GM18519 (cell line): Measurements from ENCODE around the gene LST1.
A peak's percentile ranks its signal among the peaks of the same experiment; 100 is the strongest.

Experiments
- ATAC-seq: cut with Tn5 transposase; IDR thresholded peaks from one replicate; pipeline ENCODE4 v1.9.1; 2021; ENCODE audit warnings: mild to moderate bottlenecking, moderate library complexity; ENCODE audit not compliant: unreplicated experiment, low FRiP score

LST1 gene

DNA sequence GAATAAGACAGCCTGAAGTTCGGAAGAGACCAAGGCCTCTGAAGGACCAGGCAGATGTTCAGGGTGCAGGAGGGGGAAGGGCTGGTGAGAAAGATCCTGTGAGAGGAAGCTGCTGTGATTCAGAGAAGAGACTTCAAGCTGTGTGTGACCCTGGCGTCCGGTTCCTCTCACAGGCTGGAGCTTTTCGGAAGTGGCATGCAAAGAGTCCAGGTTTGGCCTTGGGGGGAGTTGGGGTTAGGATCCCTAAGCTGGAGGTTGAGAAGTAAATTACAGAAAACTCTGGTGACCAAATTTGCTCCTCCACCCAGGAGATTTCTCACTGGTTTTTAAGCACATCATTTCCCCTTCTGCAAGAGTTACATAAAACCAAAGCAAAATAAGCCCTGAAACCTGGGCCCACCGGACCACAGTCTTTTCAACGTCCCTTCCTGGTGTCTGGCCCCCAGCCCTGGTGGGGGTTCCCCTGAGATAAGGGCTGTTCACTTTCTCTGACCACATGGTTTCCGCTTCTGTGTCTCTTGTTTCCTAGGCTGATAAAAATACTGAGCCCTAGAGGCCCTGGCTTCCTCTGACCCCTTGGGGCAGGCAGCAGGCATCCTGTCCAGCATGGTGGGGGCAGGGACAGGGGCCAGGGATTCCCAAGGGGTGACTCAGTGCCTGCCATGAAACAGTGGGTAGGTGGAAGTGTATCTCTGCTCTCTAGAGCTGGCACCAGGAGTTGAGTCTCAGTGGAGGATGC lies 25.9 kb upstream of the LST1 start:
- ATAC-seq, result no peak

DNA sequence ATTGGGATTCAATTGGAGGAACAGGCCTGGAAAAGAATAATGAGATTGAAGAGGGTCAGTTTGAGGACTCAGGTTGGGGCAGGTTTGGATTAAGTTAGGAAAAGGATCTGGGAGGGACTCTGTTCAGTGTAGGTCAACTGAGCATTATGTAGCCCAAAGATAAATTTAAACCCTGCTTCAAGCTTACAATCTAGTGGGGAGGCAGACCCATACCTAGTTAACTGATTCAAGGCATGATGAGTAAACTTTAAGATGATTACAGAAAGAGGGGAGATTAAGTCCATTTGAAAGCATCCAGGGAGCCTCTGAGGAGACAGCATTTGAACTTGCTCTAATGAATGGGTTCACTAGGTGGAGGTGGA lies 25.4 kb upstream of the LST1 start:
- no peak for ATAC-seq

DNA sequence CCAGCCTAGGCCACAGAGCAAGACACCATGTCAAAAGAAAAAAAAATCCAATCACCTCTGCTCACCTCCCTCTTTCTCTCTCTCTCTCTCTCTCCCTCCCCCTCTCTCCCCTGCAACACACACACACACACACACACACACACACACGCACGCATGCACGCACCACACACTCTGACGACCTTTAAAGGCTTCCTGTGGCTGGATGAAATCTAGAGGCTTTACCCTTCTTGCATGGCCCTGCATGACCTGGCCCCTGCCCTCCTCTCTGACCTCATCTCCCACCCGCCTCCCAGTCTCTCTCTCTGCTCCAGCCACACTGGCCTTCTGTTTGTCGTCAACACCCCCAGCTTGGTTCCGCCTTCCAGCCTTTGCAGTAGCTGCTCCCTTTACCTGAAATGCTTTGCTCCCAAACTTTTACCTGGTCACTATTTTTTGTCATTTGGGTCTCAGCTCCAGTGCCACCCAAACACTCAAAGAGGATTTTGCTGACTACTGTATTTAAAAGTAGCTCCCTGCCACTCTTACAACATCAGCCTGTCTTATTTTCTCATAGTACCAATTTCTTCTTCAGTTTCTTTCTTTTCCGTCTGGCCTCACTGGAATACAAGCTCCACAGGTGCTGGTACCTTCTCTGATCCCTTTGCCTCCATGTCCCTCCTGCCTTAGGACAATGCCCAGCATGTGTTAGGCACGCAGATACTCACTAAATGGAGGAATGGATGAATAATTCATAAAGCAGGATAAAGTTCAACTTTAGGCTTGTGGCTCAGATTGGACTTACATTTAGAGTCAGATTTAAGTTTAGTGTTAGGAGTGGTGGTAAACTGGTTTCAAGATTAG lies 18.3 kb upstream of the LST1 start:
- ATAC-seq, result no peak

DNA sequence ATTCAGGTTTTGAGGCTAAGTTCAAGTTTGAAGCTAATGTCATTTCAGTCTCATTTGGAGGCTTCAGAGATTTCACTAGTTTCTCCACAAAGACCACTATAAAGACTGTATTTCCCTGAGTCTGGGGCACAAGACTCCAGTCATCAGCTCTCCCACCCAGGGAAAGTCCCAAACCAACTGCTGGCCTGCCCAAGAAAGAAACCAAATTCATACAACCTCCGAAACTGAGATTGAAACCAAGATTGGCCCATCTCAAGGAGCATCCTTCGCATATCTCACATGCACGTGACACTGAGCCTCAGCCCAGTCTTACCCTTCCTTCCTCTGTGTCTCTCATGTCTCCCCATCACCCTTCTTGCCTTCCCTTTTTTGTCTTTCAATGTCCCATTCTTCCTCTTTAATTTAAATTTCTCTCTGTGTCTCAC lies 17.5 kb upstream of the LST1 start:
- ATAC-seq, result peak; percentile 48

DNA sequence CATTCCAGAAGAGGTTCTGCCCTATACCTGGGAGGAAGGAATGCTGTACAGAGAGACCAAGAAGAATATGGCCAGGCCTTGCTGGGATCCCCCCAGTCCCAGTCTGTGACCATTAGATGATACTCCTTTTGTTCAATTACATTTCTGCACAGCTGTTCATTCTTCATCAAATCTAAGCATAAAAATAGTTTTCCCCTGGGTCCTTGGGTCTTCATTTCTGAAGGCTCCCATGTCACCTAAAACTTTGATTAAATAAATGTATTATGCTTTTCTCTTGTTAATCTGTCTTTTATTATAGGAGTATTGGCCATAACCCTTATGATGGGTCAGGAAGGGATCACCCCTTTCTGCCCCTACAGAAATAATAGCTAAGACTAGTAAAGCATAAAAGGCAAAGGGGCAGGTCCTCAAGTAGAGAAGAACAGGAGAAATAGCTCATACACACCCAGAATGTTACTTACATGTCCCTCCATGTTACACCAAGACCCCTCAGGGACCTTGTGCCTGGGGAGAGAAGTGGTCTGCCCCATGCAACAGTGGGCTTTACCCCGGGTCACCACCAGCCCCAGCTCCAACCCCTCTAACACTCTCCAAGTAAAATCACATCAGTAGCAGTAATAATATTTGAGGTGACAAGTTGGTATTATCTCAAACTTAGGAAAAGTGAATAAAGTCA lies 16.1 kb upstream of the LST1 start:
- no peak for ATAC-seq

DNA sequence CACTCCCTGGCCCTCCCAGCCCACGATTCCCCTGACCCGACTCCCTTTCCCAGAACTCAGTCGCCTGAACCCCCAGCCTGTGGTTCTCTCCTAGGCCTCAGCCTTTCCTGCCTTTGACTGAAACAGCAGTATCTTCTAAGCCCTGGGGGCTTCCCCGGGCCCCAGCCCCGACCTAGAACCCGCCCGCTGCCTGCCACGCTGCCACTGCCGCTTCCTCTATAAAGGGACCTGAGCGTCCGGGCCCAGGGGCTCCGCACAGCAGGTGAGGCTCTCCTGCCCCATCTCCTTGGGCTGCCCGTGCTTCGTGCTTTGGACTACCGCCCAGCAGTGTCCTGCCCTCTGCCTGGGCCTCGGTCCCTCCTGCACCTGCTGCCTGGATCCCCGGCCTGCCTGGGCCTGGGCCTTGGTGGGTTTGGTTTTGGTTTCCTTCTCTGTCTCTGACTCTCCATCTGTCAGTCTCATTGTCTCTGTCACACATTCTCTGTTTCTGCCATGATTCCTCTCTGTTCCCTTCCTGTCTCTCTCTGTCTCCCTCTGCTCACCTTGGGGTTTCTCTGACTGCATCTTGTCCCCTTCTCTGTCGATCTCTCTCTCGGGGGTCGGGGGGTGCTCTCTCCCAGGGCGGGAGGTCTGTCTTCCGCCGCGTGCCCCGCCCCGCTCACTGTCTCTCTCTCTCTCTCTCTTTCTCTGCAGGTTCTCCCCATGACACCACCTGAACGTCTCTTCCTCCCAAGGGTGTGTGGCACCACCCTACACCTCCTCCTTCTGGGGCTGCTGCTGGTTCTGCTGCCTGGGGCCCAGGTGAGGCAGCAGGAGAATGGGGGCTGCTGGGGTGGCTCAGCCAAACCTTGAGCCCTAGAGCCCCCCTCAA lies 13.8 kb upstream of the LST1 start, which contains the start of gene LTA:
LTA (plus strand) TSS at position 249 of the 871 bp plus-strand sequence; CDS start at position 703, 454 bp downstream.
- ATAC-seq, result no peak

DNA sequence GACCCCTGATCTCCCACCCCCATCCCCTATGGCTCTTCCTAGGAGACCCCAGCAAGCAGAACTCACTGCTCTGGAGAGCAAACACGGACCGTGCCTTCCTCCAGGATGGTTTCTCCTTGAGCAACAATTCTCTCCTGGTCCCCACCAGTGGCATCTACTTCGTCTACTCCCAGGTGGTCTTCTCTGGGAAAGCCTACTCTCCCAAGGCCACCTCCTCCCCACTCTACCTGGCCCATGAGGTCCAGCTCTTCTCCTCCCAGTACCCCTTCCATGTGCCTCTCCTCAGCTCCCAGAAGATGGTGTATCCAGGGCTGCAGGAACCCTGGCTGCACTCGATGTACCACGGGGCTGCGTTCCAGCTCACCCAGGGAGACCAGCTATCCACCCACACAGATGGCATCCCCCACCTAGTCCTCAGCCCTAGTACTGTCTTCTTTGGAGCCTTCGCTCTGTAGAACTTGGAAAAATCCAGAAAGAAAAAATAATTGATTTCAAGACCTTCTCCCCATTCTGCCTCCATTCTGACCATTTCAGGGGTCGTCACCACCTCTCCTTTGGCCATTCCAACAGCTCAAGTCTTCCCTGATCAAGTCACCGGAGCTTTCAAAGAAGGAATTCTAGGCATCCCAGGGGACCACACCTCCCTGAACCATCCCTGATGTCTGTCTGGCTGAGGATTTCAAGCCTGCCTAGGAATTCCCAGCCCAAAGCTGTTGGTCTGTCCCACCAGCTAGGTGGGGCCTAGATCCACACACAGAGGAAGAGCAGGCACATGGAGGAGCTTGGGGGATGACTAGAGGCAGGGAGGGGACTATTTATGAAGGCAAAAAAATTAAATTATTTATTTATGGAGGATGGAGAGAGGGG lies 12.6 kb upstream of the LST1 start:
- ATAC-seq, result no peak

DNA sequence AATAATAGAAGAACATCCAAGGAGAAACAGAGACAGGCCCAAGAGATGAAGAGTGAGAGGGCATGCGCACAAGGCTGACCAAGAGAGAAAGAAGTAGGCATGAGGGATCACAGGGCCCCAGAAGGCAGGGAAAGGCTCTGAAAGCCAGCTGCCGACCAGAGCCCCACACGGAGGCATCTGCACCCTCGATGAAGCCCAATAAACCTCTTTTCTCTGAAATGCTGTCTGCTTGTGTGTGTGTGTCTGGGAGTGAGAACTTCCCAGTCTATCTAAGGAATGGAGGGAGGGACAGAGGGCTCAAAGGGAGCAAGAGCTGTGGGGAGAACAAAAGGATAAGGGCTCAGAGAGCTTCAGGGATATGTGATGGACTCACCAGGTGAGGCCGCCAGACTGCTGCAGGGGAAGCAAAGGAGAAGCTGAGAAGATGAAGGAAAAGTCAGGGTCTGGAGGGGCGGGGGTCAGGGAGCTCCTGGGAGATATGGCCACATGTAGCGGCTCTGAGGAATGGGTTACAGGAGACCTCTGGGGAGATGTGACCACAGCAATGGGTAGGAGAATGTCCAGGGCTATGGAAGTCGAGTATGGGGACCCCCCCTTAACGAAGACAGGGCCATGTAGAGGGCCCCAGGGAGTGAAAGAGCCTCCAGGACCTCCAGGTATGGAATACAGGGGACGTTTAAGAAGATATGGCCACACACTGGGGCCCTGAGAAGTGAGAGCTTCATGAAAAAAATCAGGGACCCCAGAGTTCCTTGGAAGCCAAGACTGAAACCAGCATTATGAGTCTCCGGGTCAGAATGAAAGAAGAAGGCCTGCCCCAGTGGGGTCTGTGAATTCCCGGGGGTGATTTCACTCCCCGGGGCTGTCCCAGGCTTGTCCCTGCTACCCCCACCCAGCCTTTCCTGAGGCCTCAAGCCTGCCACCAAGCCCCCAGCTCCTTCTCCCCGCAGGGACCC lies 11.7 kb upstream of the LST1 start:
- ATAC-seq, result no peak

DNA sequence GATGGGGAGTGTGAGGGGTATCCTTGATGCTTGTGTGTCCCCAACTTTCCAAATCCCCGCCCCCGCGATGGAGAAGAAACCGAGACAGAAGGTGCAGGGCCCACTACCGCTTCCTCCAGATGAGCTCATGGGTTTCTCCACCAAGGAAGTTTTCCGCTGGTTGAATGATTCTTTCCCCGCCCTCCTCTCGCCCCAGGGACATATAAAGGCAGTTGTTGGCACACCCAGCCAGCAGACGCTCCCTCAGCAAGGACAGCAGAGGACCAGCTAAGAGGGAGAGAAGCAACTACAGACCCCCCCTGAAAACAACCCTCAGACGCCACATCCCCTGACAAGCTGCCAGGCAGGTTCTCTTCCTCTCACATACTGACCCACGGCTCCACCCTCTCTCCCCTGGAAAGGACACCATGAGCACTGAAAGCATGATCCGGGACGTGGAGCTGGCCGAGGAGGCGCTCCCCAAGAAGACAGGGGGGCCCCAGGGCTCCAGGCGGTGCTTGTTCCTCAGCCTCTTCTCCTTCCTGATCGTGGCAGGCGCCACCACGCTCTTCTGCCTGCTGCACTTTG lies 10.7 kb upstream of the LST1 start, which contains the start of gene TNF:
TNF (plus strand) TSS at position 231 of the 567 bp plus-strand sequence; CDS start at position 408, 177 bp downstream.
- no peak for ATAC-seq

DNA sequence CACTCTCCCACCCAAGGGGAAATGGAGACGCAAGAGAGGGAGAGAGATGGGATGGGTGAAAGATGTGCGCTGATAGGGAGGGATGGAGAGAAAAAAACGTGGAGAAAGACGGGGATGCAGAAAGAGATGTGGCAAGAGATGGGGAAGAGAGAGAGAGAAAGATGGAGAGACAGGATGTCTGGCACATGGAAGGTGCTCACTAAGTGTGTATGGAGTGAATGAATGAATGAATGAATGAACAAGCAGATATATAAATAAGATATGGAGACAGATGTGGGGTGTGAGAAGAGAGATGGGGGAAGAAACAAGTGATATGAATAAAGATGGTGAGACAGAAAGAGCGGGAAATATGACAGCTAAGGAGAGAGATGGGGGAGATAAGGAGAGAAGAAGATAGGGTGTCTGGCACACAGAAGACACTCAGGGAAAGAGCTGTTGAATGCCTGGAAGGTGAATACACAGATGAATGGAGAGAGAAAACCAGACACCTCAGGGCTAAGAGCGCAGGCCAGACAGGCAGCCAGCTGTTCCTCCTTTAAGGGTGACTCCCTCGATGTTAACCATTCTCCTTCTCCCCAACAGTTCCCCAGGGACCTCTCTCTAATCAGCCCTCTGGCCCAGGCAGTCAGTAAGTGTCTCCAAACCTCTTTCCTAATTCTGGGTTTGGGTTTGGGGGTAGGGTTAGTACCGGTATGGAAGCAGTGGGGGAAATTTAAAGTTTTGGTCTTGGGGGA lies 10.0 kb upstream of the LST1 start:
- ATAC-seq, result no peak

DNA sequence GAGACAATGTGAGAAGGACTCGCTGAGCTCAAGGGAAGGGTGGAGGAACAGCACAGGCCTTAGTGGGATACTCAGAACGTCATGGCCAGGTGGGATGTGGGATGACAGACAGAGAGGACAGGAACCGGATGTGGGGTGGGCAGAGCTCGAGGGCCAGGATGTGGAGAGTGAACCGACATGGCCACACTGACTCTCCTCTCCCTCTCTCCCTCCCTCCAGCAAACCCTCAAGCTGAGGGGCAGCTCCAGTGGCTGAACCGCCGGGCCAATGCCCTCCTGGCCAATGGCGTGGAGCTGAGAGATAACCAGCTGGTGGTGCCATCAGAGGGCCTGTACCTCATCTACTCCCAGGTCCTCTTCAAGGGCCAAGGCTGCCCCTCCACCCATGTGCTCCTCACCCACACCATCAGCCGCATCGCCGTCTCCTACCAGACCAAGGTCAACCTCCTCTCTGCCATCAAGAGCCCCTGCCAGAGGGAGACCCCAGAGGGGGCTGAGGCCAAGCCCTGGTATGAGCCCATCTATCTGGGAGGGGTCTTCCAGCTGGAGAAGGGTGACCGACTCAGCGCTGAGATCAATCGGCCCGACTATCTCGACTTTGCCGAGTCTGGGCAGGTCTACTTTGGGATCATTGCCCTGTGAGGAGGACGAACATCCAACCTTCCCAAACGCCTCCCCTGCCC lies 9.0 kb upstream of the LST1 start:
- no peak for ATAC-seq

DNA sequence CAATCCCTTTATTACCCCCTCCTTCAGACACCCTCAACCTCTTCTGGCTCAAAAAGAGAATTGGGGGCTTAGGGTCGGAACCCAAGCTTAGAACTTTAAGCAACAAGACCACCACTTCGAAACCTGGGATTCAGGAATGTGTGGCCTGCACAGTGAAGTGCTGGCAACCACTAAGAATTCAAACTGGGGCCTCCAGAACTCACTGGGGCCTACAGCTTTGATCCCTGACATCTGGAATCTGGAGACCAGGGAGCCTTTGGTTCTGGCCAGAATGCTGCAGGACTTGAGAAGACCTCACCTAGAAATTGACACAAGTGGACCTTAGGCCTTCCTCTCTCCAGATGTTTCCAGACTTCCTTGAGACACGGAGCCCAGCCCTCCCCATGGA lies 8.5 kb upstream of the LST1 start:
- ATAC-seq, result no peak

DNA sequence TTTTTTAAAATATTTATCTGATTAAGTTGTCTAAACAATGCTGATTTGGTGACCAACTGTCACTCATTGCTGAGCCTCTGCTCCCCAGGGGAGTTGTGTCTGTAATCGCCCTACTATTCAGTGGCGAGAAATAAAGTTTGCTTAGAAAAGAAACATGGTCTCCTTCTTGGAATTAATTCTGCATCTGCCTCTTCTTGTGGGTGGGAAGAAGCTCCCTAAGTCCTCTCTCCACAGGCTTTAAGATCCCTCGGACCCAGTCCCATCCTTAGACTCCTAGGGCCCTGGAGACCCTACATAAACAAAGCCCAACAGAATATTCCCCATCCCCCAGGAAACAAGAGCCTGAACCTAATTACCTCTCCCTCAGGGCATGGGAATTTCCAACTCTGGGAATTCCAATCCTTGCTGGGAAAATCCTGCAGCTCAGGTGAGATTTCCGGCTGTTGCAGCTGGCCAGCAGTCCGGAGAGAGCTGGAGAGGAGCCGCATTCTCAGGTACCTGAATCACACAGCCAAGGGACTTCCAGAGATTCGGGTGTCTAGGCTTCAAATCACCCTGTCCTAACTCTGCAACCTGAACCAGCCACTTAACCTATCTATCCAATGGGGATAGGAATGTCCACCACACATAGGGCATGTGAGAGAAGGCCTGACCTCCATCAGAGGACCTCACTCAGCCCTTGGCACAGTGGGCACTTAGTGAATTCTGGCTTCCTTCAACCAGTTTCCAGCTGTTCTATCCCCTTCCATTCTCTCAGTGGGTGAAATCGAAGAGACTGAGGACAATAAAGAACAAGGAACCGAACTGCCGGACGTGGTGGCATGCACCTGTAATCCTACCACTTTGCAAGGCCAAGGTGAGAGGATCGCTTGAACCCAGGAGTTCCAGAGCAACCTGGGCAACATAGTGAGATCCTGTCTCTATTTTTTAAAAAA lies 7.6 kb upstream of the LST1 start:
- no peak for ATAC-seq

DNA sequence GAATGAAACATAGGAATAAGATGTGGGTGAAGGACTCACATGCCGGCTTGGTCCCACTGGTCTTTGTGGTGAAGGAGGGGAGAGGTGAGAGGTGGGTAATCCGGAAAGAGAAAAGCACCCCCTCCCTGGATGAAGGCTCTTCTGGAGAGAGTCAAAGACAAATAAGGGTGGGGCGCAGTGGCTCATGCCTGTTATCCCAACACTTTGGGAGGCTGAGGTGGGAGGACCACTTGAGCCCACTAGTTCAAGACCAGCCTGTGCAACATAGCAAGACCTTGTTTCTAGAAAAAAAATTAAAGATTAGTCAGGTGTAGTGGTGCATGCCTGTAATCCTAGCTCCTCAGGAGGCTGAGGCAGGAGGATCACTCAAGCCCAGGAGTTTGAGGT lies 7.0 kb upstream of the LST1 start:
- no peak for ATAC-seq

DNA sequence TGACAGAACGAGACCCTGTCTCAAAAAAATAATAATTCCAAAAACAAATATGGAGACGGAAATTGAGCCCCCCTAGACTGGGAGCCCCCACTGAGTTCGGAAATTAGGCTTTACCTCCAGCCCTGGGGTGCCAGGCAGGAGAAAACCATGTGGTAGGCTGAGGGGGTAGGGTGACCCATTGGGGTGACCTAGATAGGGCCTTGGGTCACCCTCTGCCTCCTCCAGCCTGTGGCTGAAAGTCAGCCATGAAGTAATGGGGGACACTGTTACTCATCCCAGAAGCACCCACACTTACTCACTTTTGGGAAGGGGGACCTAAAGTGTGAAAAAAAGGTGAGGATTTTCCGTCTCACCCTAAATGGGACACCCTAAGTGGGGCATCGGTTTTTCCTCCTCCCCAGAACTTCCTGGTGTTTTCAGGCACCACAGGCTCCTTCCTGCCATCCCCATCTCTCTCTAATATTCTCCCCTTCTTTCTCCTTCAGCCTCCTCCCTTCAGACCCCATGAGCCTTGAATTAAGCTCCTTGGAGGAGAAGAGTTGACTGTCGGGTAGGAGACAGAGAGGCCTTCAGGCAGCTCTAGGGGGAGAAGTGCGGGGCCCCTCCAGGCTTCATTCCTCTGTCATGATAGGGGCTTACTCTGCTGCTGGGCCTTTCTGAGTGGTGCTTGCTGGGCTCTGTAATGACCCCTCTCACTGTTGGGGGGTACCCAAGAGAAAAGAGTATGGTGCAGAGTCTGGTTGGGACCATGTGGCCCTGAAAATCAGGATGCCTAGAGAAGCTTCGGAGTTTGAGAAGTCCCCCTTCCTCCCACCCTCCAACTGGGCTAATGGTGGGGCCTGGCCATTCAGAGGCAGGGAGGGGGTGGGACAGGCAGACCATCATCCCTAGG lies 6.3 kb upstream of the LST1 start:
- no peak for ATAC-seq
